HEK293T (cell line): ENCODE results near the gene DGKE.

ENCODE experiments used
- BHLHE40 ChIP-seq: fragments of 450-650 bp; IDR thresholded peaks from 2 replicates; pipeline ENCODE4 v1.6.1; 2016; ENCODE audit warnings: mild to moderate bottlenecking, moderate library complexity, borderline replicate concordance
- ELF4 ChIP-seq: fragments of 450-650 bp; IDR thresholded peaks from 2 replicates; pipeline ENCODE4 v1.6.1; 2017; ENCODE audit warnings: antibody characterized with exemption
- FOXA1 ChIP-seq: fragments of 450-650 bp; IDR thresholded peaks from 2 replicates; pipeline ENCODE4 v1.6.1; 2016; ENCODE audit warnings: mild to moderate bottlenecking
- FOXM1 ChIP-seq: fragments of 450-650 bp; IDR thresholded peaks from 2 replicates; pipeline ENCODE4 v1.6.1; 2017; ENCODE audit warnings: mild to moderate bottlenecking, borderline replicate concordance

- TF ChIP-seq BHLHE40: no peak
- no peak for TF ChIP-seq ELF4
- no peak for TF ChIP-seq FOXA1
- TF ChIP-seq FOXM1: no peak
These were observed 1.3 kb downstream of the DGKE start for GRCh38 chr17:56835264-56835585.
